GM12892 (cell line): Measurements from ENCODE around the gene GOLM1. TPM values are rescaled to one million over a fixed set of nuclear protein-coding genes. Genes with fewer than 3 reads are reported as not detected.
"Not testable (repeated sequence)": the region's sequence is repeated elsewhere in the genome, so short reads cannot be mapped to it uniquely, and the experiment has no call there.

Source experiments
- DNase-seq: peaks from one replicate; pipeline ENCODE4 v3.0.0; 2011; ENCODE audit not compliant: insufficient read length
- FAIRE-seq: peaks from 2 replicates; lab custom pipeline; 2011; peaks lifted over from hg19 to GRCh38; lab: Jason Lieb, UNC
- POLR2A ChIP-seq: IDR thresholded peaks from 2 replicates; pipeline ENCODE4 v1.6.1; 2011; ENCODE audit warnings: low read depth, low read length, control low read depth
- POLR2AphosphoS5 ChIP-seq: IDR thresholded peaks from 2 replicates; pipeline ENCODE4 v1.6.1; 2011; ENCODE audit warnings: low read depth, low read length, control low read depth
- TAF1 ChIP-seq: IDR thresholded peaks from 2 replicates; pipeline ENCODE4 v1.6.1; 2011; ENCODE audit warnings: low read depth, mild to moderate bottlenecking, control low read depth, low read length, borderline replicate concordance
- polyA plus RNA-seq: library from polyadenylated mRNA; unstranded; fragments of >200 nt; gene quantifications from one replicate; pipeline ENCODE4 v1.2.1, GENCODE V29; 2012; ENCODE audit warnings: missing spikeins, inconsistent platforms; ENCODE audit not compliant: missing spikeins

The GOLM1 gene
- 13.0 TPM for polyA plus RNA-seq

- DNase-seq = peak; percentile 49
- FAIRE-seq = no peak
- TF ChIP-seq POLR2AphosphoS5 = no peak
- peak; percentile 69; the same call in 1 of the 2 replicates for TF ChIP-seq POLR2A
Measured at GRCh38 chr9:86098824-86099700, at the start of gene GOLM1. GOLM1 (minus strand) TSS chr9:86099558; CDS start chr9:86079320, 20,238 bp downstream.

- FAIRE-seq, DNase-seq: not testable (repeated sequence)
Measured at GRCh38 chr9:86146671-86147070, 47.3 kb upstream of the GOLM1 start.

- FAIRE-seq, DNase-seq: not testable (repeated sequence)
Measured at GRCh38 chr9:86145960-86146359, 46.6 kb upstream of the GOLM1 start.

GRCh38 chr9:86142973-86143372, 43.6 kb upstream of the GOLM1 start:
- TF ChIP-seq POLR2A (no peak), POLR2AphosphoS5 (no peak), TAF1 (no peak)
- no peak for DNase-seq
- no peak for FAIRE-seq

- no peak for TF ChIP-seq POLR2A
- no peak for TF ChIP-seq POLR2AphosphoS5
- no peak for FAIRE-seq
- no peak for DNase-seq
Measured at GRCh38 chr9:86141843-86142242, 42.5 kb upstream of the GOLM1 start.

GRCh38 chr9:86135371-86135770, 36.0 kb upstream of the GOLM1 start:
- no peak for FAIRE-seq

GRCh38 chr9:86134361-86134760, 35.0 kb upstream of the GOLM1 start:
- TF ChIP-seq TAF1 (no peak), POLR2A (no peak), POLR2AphosphoS5 (no peak)

More at GRCh38 chr9:86135371-86135770, 36.0 kb upstream of the GOLM1 start:
- no peak for DNase-seq
- TF ChIP-seq POLR2AphosphoS5 (no peak), TAF1 (no peak), POLR2A (no peak)

GRCh38 chr9:86128235-86128822, 29.0 kb upstream of the GOLM1 start:
- DNase-seq = no peak
- no peak for TF ChIP-seq TAF1
- no peak for TF ChIP-seq POLR2A
- no peak for TF ChIP-seq POLR2AphosphoS5
- FAIRE-seq = no peak

More at GRCh38 chr9:86134361-86134760, 35.0 kb upstream of the GOLM1 start:
- DNase-seq (no peak), FAIRE-seq (no peak)

- DNase-seq (no peak), FAIRE-seq (no peak)
- TF ChIP-seq TAF1 (no peak), POLR2A (no peak), POLR2AphosphoS5 (no peak)
Measured at GRCh38 chr9:86126998-86127972, 27.9 kb upstream of the GOLM1 start.

- TF ChIP-seq POLR2AphosphoS5 = no peak
- no peak for TF ChIP-seq TAF1
- TF ChIP-seq POLR2A = no peak
- FAIRE-seq = no peak
- DNase-seq = no peak
Measured at GRCh38 chr9:86122311-86122710, 23.0 kb upstream of the GOLM1 start.

- TF ChIP-seq POLR2AphosphoS5 (no peak), POLR2A (no peak), TAF1 (no peak)
- no peak for DNase-seq
- FAIRE-seq = no peak
Measured at GRCh38 chr9:86119457-86119856, 20.1 kb upstream of the GOLM1 start.

GRCh38 chr9:86116425-86116824, 17.1 kb upstream of the GOLM1 start:
- TF ChIP-seq POLR2AphosphoS5 (no peak), TAF1 (no peak), POLR2A (no peak)
- no peak for DNase-seq
- FAIRE-seq = no peak
